PC-9 (cell line): ENCODE measurements around the gene VIM. TPM values are rescaled to one million over a fixed set of nuclear protein-coding genes. Genes with fewer than 3 reads are reported as not detected.

Experiments used
- BruUV-seq: library from RNA; stranded (reverse); fragments of 400-500 nt; replicated peaks from 2 replicates; lab custom pipeline; 2021; lab: Mats Ljungman, UMichigan
- CTCF ChIA-PET: fragments of 300-600 bp; sonication (Branson Sonifier 250); formaldehyde crosslinking; loops from one replicate; lab custom pipeline; 2022; ENCODE audit warnings: antibody characterized with exemption; lab: Charles Lee
- POLR2A ChIA-PET: fragments of 300-600 bp; sonication (Branson Sonifier 250); formaldehyde crosslinking; loops from one replicate; lab custom pipeline; 2022; ENCODE audit warnings: antibody characterized with exemption; ENCODE audit not compliant: unreplicated experiment; lab: Charles Lee
- DNase-seq, 2 experiments: peaks; one replicate each; pipeline versions ENCODE4 v3.0.0 to v3.0.0-alpha.2; 2015 to 2022; ENCODE audit warnings: mixed read lengths in 1 of 2
- H2AFZ ChIP-seq: fragments of 200-600 bp; sonication (generic); 2 replicates; pipeline ENCODE4 v1.8.1; 2017; ENCODE audit warnings: antibody characterized with exemption
- H3F3A ChIP-seq: fragments of 200-600 bp; sonication (generic); 2 replicates; pipeline ENCODE4 v1.8.1; 2017; ENCODE audit warnings: antibody characterized with exemption, mild to moderate bottlenecking, low read depth; ENCODE audit not compliant: insufficient read depth
- H3K27ac ChIP-seq: fragments of 200-600 bp; sonication (generic); 2 replicates; pipeline ENCODE4 v1.6.1; 2016; ENCODE audit warnings: mixed run types
- H3K27me3 ChIP-seq: fragments of 200-600 bp; sonication (generic); 2 replicates; pipeline ENCODE4 v1.6.1; 2016; ENCODE audit warnings: low read depth, mixed run types; ENCODE audit not compliant: insufficient read depth
- H3K36me3 ChIP-seq: fragments of 200-600 bp; sonication (generic); 2 replicates; pipeline ENCODE4 v1.6.1; 2016; ENCODE audit warnings: low read depth, mixed run types
- H3K4me1 ChIP-seq: fragments of 200-600 bp; sonication (generic); replicated peaks from 2 replicates; pipeline ENCODE4 v1.6.1; 2016; ENCODE audit warnings: mixed run types; ENCODE audit not compliant: insufficient read depth
- H3K4me2 ChIP-seq: fragments of 200-600 bp; sonication (generic); 2 replicates; pipeline ENCODE4 v1.6.1; 2017; ENCODE audit warnings: mixed run types
- H3K4me3 ChIP-seq: fragments of 200-600 bp; sonication (generic); 2 replicates; pipeline ENCODE4 v1.6.1; 2016; ENCODE audit warnings: mixed run types
- H3K79me2 ChIP-seq: fragments of 200-600 bp; sonication (generic); 2 replicates; pipeline ENCODE4 v1.6.1; 2017; ENCODE audit warnings: low read depth, mixed run types
- H3K9me2 ChIP-seq: fragments of 200-600 bp; sonication (generic); 2 replicates; pipeline ENCODE4 v1.8.1; 2017; ENCODE audit warnings: mild to moderate bottlenecking; ENCODE audit not compliant: insufficient read depth
- H3K9me3 ChIP-seq: fragments of 200-600 bp; sonication (generic); 2 replicates; pipeline ENCODE4 v1.8.1; 2016; ENCODE audit warnings: low read depth; ENCODE audit not compliant: insufficient read depth
- H4K20me1 ChIP-seq: fragments of 200-600 bp; sonication (generic); 2 replicates; pipeline ENCODE4 v1.8.1; 2017; ENCODE audit not compliant: insufficient read depth
- EZH2 ChIP-seq: fragments of 200-600 bp; sonication (generic); IDR thresholded peaks from 2 replicates; pipeline ENCODE4 v1.8.0; 2017; ENCODE audit warnings: antibody characterized with exemption, low read depth
- intact Hi-C: fragments of 100-400 bp; cut with micrococcal nuclease; formaldehyde crosslinking; loops from one replicate; pipeline ENCODE4 v1.10.0; 2022; ENCODE audit not compliant: unreplicated experiment
- total RNA-seq: library from RNA; stranded (reverse); gene quantifications from 2 replicates; pipeline ENCODE4 v1.2.3, GENCODE V29; 2021
- TF ChIP-seq, protein P1 (sequence below): fragments of 200-600 bp; sonication (generic); conservative IDR thresholded peaks from 2 replicates; pipeline ENCODE4 v1.6.1; 2017; ENCODE audit warnings: mixed run types, antibody characterized with exemption, mild to moderate bottlenecking, moderate library complexity

Gene VIM
- total RNA-seq, 1 experiment from 2014 or later, result 14.8 TPM

DNA sequence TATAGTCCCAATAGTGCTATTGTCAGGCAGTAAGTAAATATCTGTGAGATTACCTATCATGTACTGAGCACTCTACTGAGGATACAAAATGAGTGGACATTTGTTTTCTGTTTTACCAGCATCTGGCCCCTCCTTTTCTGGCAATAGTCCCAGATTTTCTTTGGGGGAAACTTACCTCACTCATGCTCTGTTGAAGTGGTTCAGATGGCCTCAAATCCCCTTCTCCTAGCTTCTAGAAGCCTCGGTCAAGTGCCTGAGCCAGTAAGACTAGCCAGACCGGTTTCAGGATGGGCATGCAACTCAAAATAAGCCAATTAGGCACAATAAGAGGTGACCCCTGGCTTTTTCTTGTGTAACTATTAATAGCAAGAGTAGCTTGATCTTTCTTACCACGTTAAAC lies 46.3 kb upstream of the VIM start:
- Histone ChIP-seq H3K27me3 (no peaks in the 10 kb centered on the region), H4K20me1 (no peaks in the 10 kb centered on the region), H3K4me3 (no peak overlapping the region), H3K4me2 (0 out of 2 replicates have a peak overlapping the region, but pooled peaks have one; percentile 16), H3K79me2 (no peaks in the 10 kb centered on the region), H2AFZ (no peak overlapping the region), H3K9me2 (no peaks in the 10 kb centered on the region), H3K9me3 (no peaks in the 10 kb centered on the region), H3K4me1 (peaks cover 9% of the 10 kb centered on the region), H3K36me3 (no peaks in the 10 kb centered on the region), H3K27ac (no peak overlapping the region), H3F3A (no peaks in the 10 kb centered on the region)
- CTCF ChIA-PET, result no interaction called here
- no TSS peak for BruUV-seq
- TF ChIP-seq, protein P1, sequence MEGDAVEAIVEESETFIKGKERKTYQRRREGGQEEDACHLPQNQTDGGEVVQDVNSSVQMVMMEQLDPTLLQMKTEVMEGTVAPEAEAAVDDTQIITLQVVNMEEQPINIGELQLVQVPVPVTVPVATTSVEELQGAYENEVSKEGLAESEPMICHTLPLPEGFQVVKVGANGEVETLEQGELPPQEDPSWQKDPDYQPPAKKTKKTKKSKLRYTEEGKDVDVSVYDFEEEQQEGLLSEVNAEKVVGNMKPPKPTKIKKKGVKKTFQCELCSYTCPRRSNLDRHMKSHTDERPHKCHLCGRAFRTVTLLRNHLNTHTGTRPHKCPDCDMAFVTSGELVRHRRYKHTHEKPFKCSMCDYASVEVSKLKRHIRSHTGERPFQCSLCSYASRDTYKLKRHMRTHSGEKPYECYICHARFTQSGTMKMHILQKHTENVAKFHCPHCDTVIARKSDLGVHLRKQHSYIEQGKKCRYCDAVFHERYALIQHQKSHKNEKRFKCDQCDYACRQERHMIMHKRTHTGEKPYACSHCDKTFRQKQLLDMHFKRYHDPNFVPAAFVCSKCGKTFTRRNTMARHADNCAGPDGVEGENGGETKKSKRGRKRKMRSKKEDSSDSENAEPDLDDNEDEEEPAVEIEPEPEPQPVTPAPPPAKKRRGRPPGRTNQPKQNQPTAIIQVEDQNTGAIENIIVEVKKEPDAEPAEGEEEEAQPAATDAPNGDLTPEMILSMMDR, result no peak
- no peak for TF ChIP-seq EZH2
- intact Hi-C loops, result no loop called here
- peak in 1 of 2 experiments; percentile 4 for DNase-seq
- POLR2A ChIA-PET, result no interaction called here

DNA sequence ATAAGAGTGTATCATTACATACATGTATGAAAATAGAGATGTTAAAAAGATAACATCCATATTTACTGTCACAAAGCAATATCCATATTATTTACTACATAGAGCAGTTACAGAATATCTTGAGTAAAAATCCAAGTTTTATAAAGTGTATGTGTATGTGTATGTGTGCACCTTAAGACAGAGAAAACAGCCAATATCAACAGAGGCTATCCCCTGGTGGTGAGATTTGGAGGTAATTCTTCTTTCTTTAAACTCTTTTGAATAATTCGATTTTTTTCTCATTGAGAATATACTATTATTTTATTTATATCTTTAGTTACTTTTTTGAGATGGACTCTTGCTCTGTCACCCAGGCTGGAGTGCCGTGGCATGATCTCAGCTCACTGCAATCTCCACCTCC lies 44.9 kb upstream of the VIM start:
- Histone ChIP-seq H3K27ac (no peak overlapping the region), H3F3A (no peaks in the 10 kb centered on the region), H2AFZ (no peak overlapping the region), H3K9me3 (no peaks in the 10 kb centered on the region), H3K4me1 (peaks cover 9% of the 10 kb centered on the region), H3K9me2 (no peaks in the 10 kb centered on the region), H3K27me3 (no peaks in the 10 kb centered on the region), H3K4me3 (no peak overlapping the region), H3K4me2 (no peak overlapping the region), H3K79me2 (no peaks in the 10 kb centered on the region), H4K20me1 (no peaks in the 10 kb centered on the region), H3K36me3 (no peaks in the 10 kb centered on the region)
- POLR2A ChIA-PET, result interaction anchor here (0.5 kb wide), 1 partner anchor 16 kb away, joined by 3 read pairs; no protein-coding TSS in a partner anchor
- no peak for TF ChIP-seq EZH2
- TF ChIP-seq, protein P1, result no peak; the same call in 1 of the 2 replicates
- intact Hi-C loops, result no loop called here
- DNase-seq, result no peak
- CTCF ChIA-PET, result no interaction called here
- BruUV-seq, result no TSS peak

DNA sequence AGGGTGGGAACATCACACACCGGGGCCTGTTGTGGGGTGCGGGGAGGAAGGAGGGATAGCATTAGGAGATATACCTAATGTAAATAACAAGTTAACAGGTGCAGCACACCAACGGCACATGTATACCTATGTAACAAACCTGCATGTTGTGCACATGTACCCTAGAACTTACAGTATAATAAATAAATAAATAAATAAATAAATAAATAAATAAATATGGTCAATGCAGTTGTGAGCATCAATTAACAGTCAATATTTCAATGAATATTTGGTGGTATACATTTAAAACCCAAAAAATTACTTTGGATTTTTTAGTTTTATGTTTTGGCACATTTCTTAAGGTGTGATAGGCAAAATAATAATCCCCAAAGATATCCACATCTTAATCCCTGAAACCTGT lies 42.2 kb upstream of the VIM start:
- intact Hi-C loops, result no loop called here
- Histone ChIP-seq H3K36me3 (no peaks in the 10 kb centered on the region), H3K4me3 (no peak overlapping the region), H3F3A (no peaks in the 10 kb centered on the region), H3K9me2 (no peaks in the 10 kb centered on the region), H3K27ac (no peak overlapping the region), H3K4me1 (peaks cover 9% of the 10 kb centered on the region), H2AFZ (no peak overlapping the region), H3K79me2 (no peaks in the 10 kb centered on the region), H4K20me1 (no peaks in the 10 kb centered on the region), H3K9me3 (no peaks in the 10 kb centered on the region), H3K27me3 (no peaks in the 10 kb centered on the region), H3K4me2 (no peak overlapping the region)
- ChIA-PET POLR2A (no interaction called here), CTCF (no interaction called here)
- TF ChIP-seq, protein P1, result no peak
- TF ChIP-seq EZH2, result no peak
- DNase-seq, result no peak
- BruUV-seq, result no TSS peak
